Activated CD8-positive, alpha-beta memory T cell treated with anti-CD3 and anti-CD28 coated beads for 48 hours (primary cell): ENCODE data around the gene BCL11A.

ENCODE experiments used
- DNase-seq, 3 experiments: peaks; one replicate each; pipeline ENCODE4 v3.0.0-alpha.2; 2020; ENCODE audit warnings: low read depth in 2 of 3, low spot score in 2 of 3

Gene BCL11A

DNA sequence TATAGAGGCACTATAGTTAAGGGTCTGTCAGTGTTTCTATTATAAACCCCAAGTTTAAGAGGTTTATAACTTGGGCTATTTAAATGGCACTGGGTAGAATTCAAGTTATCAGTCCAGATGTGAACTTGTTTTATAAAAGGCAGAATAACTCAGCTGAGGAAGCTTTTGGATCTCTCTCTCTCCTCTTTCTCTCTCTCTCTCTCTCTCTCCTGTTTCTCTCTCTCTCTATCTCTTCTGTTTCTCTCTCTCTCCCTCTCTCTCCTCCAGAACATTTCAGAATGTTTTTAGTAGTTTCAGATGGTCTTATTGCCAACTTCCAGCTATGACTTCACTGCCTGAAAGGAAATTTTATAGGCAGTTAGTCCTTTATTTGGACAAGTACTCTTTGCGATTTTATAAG lies 6.4 kb upstream of the BCL11A start:
- no peak for DNase-seq

DNA sequence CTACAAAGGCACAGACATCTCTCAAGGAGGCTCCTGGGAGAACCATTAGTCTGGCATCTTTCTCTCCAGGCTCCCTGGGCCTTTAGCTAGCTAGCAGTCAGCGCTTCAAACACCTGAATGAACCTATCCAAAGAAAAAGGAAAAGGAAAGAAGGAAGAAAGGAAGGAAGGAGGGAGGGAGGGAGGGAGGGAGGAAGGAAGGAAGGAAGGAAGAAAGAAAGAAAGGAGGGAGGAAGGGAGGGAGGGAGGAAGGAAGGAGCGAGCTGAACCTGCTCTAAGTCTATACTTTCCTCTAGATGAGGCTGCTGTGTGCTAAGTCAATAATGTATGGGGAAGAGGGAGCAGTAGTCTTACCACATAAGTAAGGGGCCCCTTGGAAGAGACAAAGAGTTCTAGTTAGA lies 5.1 kb upstream of the BCL11A start:
- no peak for DNase-seq

DNA sequence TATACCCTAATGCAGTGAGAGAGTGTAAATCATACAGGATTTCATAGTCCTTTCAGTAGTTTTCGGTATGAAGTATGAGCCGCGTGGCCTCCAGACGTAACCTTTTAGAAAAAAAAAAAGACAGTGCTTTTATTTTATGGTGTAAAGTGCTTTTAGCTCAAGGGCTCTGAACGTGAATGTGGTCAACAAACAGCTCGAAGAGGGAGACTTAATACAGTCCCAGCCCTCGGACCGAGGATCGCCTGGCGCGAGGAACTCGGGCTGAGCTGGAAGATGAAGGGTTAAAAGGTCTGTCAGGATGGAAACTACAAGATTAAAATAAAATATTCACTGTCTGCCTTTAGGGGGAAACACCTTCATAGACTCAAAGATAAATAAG lies 4.0 kb upstream of the BCL11A start:
- no peak for DNase-seq

DNA sequence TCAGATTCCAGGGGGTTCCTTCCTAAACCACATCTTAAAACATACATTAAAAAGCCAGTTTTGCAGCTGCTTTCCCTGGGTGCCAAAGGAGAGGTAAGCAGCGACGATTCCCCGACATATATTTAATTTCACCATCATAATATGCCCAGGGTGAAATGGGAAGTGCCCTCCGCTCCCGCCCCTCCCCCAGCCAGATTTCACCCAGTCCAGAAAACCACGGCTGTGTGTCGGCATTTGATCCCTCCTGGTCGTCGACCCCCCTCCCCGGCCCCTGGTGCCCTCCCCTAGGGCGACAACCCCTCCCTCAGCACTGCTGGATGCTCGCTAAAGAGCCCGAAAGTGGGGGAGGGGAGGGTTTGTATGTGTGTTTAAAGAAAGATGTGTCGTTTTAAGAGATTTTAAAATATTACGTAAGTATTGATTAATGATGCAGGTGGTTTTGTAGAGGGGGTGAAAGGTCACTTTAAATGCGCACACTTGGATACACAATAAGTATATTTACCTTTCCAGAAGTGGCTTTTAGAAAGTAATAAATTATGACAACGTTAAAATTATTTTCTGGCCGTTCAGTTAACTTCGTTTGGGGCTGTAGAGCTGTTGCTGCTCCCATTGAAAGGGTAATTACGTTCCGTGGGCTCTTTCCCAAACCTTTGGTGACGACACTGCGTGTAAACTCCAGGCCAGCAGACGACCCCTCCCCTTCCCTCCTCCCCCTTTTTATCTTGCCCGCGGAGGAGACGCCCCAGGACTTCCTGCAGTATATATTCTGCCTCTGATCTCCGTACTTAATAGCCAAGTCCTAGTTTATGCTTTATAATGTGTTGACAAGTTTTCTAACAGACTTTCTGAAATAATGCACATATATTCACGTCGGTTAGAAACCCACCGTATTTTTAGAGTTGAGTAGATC lies 3.4 kb upstream of the BCL11A start:
- no peak for DNase-seq

DNA sequence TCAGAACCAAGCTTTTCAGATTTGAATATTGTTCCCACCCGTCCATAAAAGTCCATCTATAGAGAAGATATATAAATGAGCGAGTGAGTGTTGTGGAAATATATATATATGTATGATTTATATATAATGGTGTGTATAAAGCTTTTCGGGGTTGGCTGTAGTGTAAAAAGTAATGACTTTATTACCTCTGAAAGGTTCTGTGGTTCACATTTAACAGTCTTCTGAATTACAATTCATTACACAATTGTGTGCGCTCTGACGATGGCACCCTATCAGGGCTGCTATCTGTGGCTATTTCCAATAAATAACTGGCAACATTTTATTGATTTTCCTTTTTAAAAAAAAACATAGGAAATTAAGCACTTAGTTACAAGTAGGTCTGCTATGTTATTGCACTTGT lies 2.7 kb upstream of the BCL11A start:
- no peak for DNase-seq

DNA sequence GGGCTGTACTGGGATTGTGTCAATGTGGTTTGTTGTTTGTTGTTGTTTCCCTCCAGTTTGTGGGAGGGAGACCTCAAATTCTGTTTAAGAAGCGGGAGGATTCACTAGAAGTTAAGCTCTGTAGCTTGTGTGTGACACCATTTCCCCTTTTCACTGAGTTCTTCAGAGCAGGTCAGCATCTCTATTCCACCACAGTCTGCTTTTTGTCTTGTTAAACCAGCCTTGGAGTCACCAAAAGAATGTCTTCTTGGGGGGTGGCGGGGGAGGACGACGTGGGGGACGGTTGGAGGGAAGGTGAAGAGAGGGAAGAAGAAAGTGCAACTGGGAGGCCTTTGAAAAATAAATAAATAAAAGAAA lies 2.3 kb upstream of the BCL11A start:
- DNase-seq: no peak

DNA sequence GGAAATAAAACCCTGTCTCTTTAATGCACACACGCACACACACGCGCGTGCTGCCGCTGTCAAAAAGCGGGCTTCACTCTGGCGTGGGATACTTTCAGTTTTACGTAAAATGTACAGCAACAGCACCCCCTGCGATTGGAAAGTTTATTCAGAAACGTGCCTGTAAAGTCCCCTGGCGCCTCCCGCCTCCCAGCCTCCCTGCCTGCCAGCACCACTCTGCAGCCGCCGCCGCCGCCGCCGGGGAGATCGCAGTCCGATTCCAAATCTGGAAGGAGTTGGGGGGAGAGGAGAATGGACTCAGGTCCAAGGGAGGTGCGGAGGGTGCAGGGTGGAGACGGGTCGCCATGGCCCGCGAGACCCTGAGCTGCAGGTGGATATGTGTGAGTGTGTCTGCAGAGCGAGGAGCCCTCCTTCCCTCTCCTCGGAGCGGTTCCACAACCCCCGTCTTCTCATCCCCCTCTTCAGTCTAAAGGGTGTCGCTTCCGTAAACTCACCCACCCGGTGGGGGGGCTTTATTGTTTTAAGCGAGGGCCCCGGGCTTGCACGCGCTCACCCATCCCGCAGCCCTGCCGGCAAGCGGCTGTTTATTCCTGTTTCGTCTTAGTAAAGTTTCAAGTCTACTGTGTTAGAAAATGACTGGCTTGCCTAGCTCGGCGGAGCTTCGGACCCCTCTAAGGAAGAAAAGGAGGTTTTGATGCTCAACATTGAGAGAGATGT lies 1.8 kb upstream of the BCL11A start:
- DNase-seq: peak in 1 of 3 experiments; percentile 25

DNA sequence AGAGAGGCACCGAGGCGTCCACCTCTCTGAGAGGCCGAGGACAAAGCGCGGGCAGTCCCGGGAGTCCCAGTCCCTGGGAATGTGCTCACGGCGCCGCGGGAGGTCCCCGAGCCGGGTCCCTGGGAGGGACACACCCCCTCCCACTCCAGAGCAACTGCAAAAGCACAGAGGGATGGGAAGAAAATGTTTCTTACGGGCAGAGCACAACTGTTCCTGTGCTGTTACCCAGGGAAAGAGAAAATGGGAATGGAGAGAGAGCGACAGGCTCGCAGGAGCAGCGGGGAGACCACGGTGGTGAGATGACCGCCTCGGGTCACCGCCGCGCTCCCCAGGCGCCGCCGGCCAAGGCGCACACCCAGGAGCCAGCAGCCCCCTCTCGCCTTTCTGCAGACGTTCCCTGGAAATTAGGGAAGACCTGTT lies 1.2 kb upstream of the BCL11A start:
- DNase-seq: no peak

DNA sequence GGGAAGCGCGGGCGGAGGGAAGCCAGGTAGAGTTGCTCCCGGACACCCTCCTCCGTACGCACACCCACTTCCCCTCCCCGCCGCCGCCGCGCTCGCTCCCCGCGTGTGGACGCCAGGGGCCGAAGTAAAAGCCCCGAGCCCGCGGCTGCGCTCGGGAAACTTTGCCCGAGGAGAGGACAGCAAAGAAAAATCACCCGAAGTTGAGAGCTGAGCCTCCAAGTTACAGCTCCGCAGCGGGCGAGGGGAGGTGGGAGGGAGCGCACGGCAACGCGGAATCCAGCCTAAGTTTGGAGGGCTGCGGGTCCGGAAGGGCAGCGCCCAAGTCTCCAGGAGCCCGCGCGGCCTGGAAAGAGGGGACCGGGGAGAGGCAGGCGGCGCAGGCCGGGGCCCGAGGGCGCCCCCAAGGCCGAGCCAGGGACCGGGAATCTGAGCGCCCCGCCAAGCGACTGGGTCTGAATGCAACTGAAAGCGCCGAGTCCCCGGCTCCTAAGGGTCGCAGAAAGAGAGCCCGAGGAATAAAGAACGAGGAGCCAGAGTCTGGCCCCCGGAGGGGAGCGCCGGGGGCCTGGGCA lies 706 bp upstream of the BCL11A start:
- DNase-seq: no peak

DNA sequence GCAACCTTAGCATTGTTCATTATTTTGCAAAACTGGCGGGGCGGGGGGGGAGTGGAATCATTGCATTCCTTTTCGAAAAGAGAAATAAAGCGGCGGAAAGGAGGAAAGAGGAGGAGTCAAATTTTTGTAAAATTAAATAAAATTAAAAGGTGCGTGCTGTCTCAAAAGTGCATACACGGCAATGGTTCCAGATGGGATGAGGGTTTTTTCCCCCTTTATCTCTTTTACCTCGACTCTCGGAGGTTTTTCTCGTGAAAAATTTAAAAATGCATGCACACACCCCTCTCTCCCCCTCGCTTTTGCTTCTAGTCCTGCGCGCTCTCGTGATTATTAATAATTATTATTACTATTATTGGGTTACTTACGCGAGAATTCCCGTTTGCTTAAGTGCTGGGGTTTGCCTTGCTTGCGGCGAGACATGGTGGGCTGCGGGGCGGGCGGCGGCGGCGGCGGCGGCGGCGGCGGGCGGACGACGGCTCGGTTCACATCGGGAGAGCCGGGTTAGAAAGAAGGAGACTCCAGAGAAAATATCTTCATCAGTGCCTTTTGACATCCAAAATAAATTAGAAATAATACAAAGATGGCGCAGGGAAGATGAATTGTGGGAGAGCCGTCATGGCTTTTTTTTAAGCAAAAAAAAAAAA lies 481 bp downstream of the BCL11A start:
- no peak for DNase-seq

DNA sequence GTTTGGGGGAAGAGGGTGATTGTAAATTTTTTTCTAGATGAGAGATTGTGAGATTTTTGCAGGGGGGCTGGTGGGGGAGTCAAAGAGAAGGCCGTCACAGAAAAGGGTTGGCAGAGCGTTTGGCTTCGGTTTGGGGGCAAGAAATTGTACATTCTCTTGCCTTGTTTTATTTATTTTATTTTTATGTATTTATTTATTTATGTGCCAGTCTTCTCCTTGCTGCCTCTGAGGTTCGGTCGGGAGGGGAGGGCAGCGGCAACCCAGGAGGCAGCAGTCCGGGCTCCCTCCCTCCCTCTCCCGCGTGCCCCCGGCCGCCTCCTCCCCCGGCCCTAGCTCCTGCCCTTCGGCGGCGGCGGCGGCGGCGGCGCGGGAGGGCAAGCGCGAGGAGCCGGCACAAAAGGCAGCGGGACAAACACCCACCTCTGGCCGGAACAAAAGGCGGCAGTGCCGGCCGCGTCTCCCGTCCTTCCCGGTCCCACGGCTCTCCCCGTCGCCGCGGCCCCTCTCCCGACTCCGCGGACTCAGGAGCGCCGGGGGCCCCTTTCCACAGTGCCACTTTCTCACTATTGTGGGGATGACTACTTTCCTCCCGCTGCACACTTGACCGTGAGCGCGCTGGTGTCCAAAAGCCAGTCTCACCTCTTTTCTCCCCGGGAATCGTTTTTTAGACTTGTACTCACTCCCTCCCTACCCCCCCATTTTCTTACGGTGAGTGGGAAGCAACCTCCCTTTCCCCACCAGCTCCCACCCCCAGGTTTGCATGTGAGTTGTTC lies 1.2 kb downstream of the BCL11A start:
- no peak for DNase-seq

DNA sequence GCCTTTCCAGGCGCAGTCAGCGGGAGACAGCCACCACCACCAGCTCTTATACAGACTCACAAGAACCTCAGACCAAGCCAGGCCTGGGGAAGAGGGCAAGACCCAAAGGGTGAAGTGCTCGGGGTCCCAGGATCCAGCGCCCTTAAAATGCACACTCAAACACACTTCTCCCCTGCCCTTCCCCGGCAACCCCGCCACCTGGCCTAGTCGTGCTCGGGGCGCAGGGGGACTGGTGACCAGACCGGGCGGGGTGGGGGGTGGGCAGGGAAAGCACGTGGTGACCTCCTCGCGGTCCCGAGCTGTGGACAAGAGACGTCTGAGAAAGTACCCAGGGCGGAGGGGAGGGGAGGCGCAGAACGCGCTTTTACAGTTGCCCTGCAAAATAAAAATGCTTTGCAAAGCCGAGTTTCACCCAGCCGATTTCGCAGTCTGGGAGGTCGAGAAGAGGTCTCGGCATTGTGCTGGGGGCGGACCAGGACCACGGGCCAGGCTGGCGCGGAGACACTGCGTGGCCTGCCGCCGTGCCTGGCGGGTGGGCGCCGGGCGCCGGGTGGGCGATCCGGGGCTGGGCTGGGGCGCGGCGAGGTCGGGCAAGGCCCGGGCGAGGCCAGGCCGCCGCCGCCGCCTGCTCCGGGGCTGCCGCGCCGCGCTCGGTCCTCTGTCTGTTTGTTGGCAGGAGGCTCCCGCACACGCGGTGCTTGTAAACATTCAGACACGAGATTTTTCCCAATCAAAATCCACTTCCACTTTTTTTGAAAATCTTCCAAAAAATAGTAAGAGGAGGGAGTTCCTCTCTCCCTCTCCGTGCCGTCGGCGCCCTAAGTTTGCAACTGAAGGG lies 2.0 kb downstream of the BCL11A start:
- DNase-seq: no peak

DNA sequence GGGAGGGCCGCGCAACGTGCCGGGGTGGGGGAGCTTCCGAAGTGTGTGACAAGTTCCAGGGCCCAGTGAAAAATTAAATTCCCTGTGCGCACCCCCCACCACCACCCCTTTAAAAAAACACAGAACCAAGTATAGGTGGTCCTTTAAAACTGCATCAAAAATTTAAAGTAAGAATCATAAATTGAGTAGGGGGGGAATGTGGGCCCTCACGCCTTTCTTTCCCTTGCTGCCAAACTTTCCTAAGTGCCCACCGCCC lies 2.5 kb downstream of the BCL11A start:
- DNase-seq: no peak

DNA sequence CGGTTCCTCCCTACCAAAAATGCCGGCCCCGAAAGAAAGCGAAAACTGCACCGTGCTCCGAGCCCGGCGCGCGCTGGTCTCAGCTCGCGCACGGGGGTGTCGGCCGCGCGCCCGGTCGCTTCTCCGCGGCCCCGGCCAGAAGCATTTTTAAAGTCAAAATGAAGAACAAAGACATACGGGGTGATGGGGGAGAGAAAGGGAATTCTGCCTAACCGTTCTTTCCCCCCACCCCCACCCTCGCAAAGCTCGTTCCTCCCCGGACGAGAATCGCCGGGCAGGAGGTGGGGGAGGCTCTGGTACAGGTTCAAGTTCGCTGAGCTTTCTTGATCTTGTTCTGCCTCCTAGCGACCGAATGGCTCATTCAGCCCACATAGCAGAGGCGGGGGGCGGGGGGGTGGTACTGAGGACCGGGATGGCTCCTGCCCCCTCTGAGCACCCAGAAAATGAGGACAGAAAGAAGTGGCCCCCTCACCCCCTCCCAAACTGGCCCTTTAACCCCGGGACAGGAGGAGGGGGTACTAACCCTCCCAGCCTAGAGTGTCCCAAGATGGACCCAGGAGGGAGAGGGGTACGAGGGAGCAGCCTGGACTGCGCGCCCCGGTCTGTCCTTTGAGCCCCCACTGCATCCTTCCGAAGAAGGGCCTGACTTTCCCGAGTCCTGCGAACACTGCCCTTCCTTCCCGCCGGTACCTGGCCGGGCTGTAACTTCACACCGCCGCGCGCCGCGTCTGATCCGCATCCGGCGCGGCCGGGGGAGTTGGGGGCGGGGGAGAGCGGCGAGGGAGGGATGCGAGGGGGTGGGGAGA lies 3.1 kb downstream of the BCL11A start:
- no peak for DNase-seq

DNA sequence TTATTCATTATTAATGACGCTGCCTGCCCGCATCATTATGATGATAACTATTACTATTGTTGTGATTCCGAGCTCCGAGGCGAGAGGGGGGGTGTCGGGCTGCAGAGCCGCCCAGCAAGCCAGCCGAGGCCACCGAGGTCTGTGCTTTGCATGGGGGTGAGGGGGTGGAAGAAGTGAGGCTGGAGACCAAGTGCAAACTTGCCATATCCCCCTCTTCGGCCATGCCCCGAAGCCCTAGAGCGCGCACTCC lies 3.6 kb downstream of the BCL11A start:
- no peak for DNase-seq

DNA sequence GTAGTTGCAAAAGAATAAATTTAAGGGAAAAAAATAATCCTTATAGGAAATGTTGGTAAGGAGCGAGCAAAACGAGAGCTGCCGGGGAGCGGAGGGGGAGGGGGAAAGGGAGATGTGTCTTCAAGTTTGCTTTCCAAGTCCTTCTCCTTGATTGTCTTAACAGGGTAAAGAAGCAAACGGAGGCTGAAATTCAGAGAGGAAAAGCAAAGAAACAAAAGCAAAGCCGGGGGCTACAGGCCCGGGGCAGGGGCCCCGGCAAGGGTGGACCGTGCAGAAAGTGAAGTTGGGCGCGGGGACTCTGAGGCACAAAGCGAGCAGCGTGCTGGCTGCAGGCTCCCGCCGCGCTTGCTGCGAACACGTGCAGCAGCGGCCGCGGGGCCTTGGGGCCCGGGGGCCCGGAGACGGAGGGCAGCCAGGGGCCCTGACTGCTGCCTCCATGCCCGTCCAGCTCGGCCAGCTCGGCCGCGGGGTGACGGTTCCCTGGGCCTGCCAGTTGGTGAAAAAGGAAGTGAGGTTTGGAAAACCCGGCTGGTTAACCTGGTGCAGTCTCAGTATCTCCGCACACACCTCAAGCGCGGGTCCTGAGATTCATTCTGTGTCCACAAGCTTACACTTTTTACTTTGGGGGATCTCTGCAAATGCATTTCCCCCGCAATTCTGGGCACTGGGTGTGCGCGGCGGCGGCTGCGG lies 4.1 kb downstream of the BCL11A start:
- DNase-seq: no peak

DNA sequence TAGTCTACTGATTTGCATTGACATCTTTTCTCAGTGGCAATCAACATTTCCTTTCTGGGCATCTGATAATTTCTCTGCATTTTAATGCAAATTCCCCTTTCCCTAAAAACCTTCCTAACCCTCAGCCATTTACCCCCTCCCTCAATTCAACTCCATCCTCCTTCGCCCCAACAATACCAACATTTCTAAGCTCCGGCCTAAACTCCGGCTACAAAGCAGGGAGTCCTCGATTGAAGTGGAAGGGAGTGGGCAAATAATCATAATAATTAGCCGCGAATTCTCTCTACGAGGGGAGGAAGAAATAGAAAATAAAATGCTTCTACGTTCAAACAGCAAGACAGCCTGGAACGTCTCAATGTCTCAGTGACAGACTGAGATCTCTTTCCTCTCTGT lies 4.6 kb downstream of the BCL11A start:
- no peak for DNase-seq

DNA sequence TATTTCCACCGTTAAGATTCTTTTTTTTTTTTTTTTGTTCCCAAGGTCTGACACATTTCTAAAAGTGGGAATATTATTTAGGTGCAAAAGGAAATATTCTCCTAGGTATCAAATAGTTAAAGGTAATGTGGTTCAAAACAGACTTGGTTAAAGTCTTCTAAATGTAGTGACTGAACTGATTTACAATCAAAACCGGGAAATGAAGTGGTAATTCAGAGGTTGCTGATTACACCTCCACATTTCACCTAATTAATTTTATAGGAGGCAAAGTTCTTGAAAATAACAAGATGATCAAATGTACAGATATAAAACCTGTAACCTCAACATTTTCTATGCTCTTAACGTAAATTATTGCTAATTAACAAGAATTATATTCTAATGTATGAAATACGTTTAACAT lies 5.1 kb downstream of the BCL11A start:
- DNase-seq: no peak

DNA sequence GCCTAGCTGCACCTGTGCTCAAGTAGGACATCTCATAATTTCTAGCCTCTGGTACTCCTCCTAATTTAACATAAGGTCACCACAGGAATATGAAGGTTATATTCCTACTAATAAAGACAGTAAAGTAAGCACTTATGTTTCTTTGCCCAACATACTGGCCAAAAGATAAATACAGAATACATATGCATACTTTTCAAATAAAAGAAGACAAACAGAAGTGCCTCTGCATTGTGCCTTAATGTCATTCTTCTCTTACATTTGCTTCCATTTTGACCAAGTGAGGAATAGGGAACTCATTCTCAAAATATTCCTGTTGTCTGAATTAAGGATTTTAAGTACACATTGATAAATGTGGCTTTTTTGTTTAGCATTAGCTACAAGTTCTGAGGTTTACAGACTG lies 5.6 kb downstream of the BCL11A start:
- no peak for DNase-seq
